Hepatocyte (in vitro differentiated cells): ENCODE measurements around the gene KLHL26. TPM values are rescaled to one million over a fixed set of nuclear protein-coding genes. Genes with fewer than 3 reads are reported as not detected.

Source experiments
- DNase-seq: peaks from one replicate; pipeline ENCODE4 v3.0.0-alpha.2; 2016; ENCODE audit warnings: low spot score
- H2AFZ ChIP-seq: fragments of 200-600 bp; sonication (generic); 2 replicates; pipeline ENCODE4 v1.6.0; 2016; ENCODE audit warnings: antibody characterized with exemption, mild to moderate bottlenecking
- H3K27ac ChIP-seq: fragments of 200-600 bp; sonication (generic); 2 replicates; pipeline ENCODE4 v1.5.1; 2016; ENCODE audit warnings: mild to moderate bottlenecking
- H3K27me3 ChIP-seq: fragments of 200-600 bp; sonication (generic); 2 replicates; pipeline ENCODE4 v1.6.1; 2016
- H3K36me3 ChIP-seq: fragments of 200-600 bp; sonication (generic); replicated peaks from 2 replicates; pipeline ENCODE4 v1.5.1; 2016; ENCODE audit warnings: low read depth; ENCODE audit not compliant: insufficient read depth
- H3K4me1 ChIP-seq: fragments of 200-600 bp; sonication (generic); 2 replicates; pipeline ENCODE4 v1.5.1; 2016; ENCODE audit warnings: mild to moderate bottlenecking, moderate library complexity; ENCODE audit not compliant: insufficient read depth
- H3K4me2 ChIP-seq: fragments of 200-600 bp; sonication (generic); 2 replicates; pipeline ENCODE4 v1.6.0; 2016
- H3K4me3 ChIP-seq: fragments of 200-600 bp; sonication (generic); 2 replicates; pipeline ENCODE4 v1.5.1; 2016; ENCODE audit warnings: mild to moderate bottlenecking
- H3K79me2 ChIP-seq: fragments of 200-600 bp; sonication (generic); 2 replicates; pipeline ENCODE4 v1.6.0; 2017; ENCODE audit warnings: mild to moderate bottlenecking
- H3K9me2 ChIP-seq: fragments of 200-600 bp; sonication (generic); replicated peaks from 2 replicates; pipeline ENCODE4 v1.6.0; 2017; ENCODE audit warnings: mild to moderate bottlenecking; ENCODE audit not compliant: insufficient read depth
- H3K9me3 ChIP-seq: fragments of 200-600 bp; sonication (generic); 2 replicates; pipeline ENCODE4 v1.5.1; 2016; ENCODE audit warnings: low read depth, mild to moderate bottlenecking
- H4K20me1 ChIP-seq: fragments of 200-600 bp; sonication (generic); 2 replicates; pipeline ENCODE4 v1.6.0; 2016; ENCODE audit warnings: mild to moderate bottlenecking; ENCODE audit not compliant: insufficient read depth, poor library complexity, severe bottlenecking
- CTCF ChIP-seq: fragments of 200-600 bp; sonication (generic); IDR thresholded peaks from 2 replicates; pipeline ENCODE4 v1.5.1; 2016; ENCODE audit warnings: antibody characterized with exemption, mild to moderate bottlenecking; ENCODE audit not compliant: poor library complexity
- EZH2 ChIP-seq: fragments of 200-600 bp; sonication (generic); IDR thresholded peaks from 2 replicates; pipeline ENCODE4 v1.6.1; 2016; ENCODE audit warnings: antibody characterized with exemption, mild to moderate bottlenecking, borderline replicate concordance
- EZH2phosphoT487 ChIP-seq: fragments of 200-600 bp; sonication (generic); IDR thresholded peaks from one replicate; pipeline ENCODE4 v1.6.1; 2018; ENCODE audit warnings: antibody characterized with exemption, mild to moderate bottlenecking, low read depth, moderate library complexity; ENCODE audit not compliant: unreplicated experiment, severe bottlenecking
- WGBS: methylation state at CpG from one replicate; pipeline ENCODE4 v1.1.6; 2016; ENCODE audit warnings: low lambda C conversion rate; ENCODE audit errors: missing lambda C conversion rate; 5-methylcytosine and 5-hydroxymethylcytosine counted together
- polyA plus RNA-seq: library from polyadenylated mRNA; unstranded; fragments of >200 nt; fragmentation: Nextera tagmentation; extraction: Ambion mirVana; gene quantifications from 2 replicates; pipeline ENCODE4 v1.2.1, GENCODE V29; 2016
- total RNA-seq: library from RNA; depleted of rRNA; stranded (reverse); fragments of >200 nt; gene quantifications from 2 replicates; pipeline ENCODE4 v1.2.3, GENCODE V29; 2014

The KLHL26 gene
- total and polyA plus RNA-seq, 2 experiments from 2014 or later, result 5.0 to 7.6 TPM

DNA sequence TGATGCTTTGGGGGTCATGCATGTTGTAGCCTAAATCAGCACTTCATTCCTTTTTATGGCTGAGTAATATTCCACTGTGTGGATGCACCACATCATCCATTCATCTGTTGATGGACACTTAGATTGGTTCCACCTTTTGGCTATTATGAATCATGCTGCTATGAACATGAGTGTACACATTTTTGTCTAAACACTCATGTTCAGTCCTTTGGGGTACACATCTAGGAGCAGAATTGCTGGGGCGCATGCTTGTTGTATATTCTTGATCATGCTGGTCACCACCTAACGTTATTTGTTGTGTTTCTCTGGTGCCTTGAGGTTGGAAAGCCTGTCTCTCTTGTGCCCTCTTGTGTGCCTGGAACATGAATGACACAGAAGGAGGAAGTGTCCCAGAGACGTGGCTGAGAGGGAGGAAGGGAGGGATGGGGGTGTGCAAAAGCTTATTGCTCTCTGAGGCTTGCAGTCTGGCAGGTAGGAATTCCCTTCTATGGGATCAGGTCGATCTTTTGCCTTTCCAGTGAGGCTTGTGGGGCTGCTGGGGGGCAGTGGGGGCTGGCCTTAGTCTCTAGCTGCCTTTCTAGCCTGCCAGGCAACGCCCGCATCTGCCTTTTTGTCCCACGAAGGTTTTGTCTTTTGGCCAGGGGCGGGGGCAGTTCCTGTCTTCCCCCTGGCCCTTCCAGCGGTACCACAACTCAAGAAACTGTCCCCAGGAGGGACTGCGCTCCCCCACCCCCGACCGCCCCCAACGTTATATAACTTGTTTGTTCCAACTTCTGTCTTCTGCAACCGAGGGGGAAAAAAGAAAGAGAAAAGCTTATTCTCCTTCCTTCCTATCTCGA, 7.6 kb downstream of the KLHL26 start:
- H3K27me3 ChIP-seq, result no peaks in the 10 kb centered on the region
- 81% methylated on average over 15 of the region's 15 CpGs for WGBS
- H3K9me3 ChIP-seq, result no peaks in the 10 kb centered on the region
- peaks cover 49% of the 10 kb centered on the region for H3K79me2 ChIP-seq
- no peak overlapping the region for H3K27ac ChIP-seq
- H3K4me3 ChIP-seq, result no peak overlapping the region
- no peak overlapping the region for H2AFZ ChIP-seq
- no peak for TF ChIP-seq EZH2
- peaks cover 3% of the 10 kb centered on the region for H4K20me1 ChIP-seq
- H3K4me2 ChIP-seq, result no peak overlapping the region
- no peaks in the 10 kb centered on the region for H3K36me3 ChIP-seq
- no peaks in the 10 kb centered on the region for H3K9me2 ChIP-seq
- no peak for DNase-seq
- H3K4me1 ChIP-seq, result peaks cover 10% of the 10 kb centered on the region

DNA sequence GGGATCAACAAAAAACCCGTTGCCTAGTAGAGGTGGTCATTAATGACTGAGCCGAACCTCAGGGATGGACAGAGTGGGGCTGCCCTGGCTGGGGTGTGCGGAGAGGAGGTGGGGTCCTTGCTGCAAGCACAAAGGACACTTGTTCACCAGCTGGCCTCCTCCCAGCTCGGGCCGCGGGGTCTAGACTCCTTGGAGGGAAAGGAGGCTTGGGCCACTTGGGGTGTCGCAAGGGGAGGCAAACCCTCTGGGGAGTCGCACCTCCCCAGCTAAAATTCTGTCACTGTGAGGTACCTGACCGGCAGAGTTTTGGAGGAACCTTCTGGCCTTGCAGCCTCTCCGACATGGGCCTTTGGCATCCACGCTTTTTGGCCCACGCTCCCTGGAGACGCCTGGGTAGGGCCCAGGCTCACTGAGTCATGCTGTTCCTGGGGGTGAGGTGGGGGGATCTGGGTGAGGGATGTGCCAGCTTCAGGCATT, 8.2 kb downstream of the KLHL26 start:
- Histone ChIP-seq H3K36me3 (no peaks in the 10 kb centered on the region), H3K27ac (no peak overlapping the region), H3K4me1 (peaks cover 15% of the 10 kb centered on the region), H3K4me2 (no peak overlapping the region), H3K9me3 (no peaks in the 10 kb centered on the region), H3K4me3 (no peak overlapping the region), H3K27me3 (no peaks in the 10 kb centered on the region), H3K9me2 (no peaks in the 10 kb centered on the region), H2AFZ (no peak overlapping the region), H4K20me1 (peaks cover 3% of the 10 kb centered on the region), H3K79me2 (peaks cover 46% of the 10 kb centered on the region)
- TF ChIP-seq CTCF, result no peak
- TF ChIP-seq EZH2, result no peak
- TF ChIP-seq EZH2phosphoT487, result no peak
- 93% methylated on average over 13 of the region's 13 CpGs for WGBS
- DNase-seq, result no peak

DNA sequence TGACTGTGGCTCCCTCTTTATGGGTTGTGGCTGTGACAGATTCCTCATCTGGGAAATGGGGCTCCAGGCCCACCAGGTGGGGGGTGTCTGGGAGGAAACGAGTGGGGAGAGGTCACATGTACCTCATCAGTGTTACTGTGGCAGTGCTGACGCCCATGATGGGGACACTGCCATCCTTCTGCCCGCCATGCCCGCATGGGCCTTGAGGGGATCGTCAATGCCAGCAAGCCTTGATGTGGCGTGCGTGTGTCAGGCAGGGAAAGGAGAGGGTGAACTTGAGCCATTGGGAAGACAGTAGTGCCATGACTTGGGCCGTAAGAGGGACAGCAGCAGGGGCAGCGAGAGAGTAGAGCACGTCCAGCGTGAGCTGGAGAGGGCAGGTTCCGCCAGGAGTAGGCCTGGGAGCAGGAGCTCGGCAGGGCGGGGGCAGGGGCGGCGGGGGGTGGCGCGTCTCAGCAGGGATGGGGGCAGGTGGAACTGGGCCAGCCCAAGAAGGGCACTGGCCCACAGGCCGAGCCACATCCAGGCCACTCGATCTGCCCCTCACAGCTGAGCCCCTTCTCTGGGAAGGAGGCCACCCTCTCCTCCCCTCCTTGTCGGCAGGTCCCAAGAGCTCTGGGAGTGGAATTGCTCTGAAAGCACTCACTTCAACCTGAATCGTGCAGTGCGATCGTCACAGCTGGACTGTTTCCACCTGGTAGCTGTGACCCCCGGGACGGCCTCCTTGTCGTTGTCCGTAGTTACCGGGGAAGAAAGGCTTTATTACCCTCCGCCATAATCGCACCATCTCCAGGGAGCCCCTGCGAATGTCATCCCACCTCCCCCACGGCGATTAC, 9.9 kb downstream of the KLHL26 start:
- Histone ChIP-seq H2AFZ (no peak overlapping the region), H3K36me3 (no peaks in the 10 kb centered on the region), H3K27ac (no peak overlapping the region), H3K4me3 (no peak overlapping the region), H3K79me2 (peaks cover 38% of the 10 kb centered on the region), H4K20me1 (peaks cover 3% of the 10 kb centered on the region), H3K4me1 (peaks cover 22% of the 10 kb centered on the region), H3K9me3 (no peaks in the 10 kb centered on the region), H3K27me3 (no peaks in the 10 kb centered on the region), H3K4me2 (no peak overlapping the region), H3K9me2 (no peaks in the 10 kb centered on the region)
- DNase-seq, result no peak
- no peak for TF ChIP-seq EZH2phosphoT487
- TF ChIP-seq EZH2, result no peak
- no peak for TF ChIP-seq CTCF
- 85% methylated on average over 28 of the region's 34 CpGs for WGBS

DNA sequence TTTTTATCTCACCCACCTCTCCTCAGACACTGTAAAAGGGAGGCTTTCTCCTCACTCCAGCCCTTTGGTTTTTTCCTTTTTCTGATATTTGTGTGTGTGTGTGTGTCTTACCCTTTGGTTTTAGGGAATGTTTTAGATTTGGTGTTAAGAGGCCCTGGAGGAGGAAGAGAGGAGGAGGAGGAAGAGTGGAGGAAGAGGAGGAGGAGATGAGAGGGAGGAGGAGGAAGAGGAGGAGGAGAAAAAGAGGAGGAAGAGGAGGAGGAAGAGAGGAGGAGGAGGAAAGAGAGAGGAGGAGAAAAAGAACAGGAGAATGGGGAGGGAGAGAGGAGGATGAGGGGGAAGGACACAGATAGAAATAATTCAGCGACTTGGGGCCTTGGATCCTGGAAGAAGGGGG, 10.5 kb downstream of the KLHL26 start:
- no peaks in the 10 kb centered on the region for H3K9me3 ChIP-seq
- H3K9me2 ChIP-seq, result no peaks in the 10 kb centered on the region
- H2AFZ ChIP-seq, result no peak overlapping the region
- WGBS, result no CpG with 5 or more reads among the region's 1 CpG
- no peaks in the 10 kb centered on the region for H3K36me3 ChIP-seq
- no peak overlapping the region for H3K4me3 ChIP-seq
- no peak for DNase-seq
- H3K27me3 ChIP-seq, result no peaks in the 10 kb centered on the region
- H3K27ac ChIP-seq, result no peak overlapping the region
- H3K4me1 ChIP-seq, result peaks cover 22% of the 10 kb centered on the region
- no peak overlapping the region for H3K4me2 ChIP-seq
- TF ChIP-seq EZH2phosphoT487, result no peak
- no peak for TF ChIP-seq CTCF
- no peak for TF ChIP-seq EZH2
- peaks cover 3% of the 10 kb centered on the region for H4K20me1 ChIP-seq
- peaks cover 35% of the 10 kb centered on the region for H3K79me2 ChIP-seq
